GM10248 (cell line): ENCODE data around the gene ACSF3.
A peak's percentile ranks its signal among the peaks of the same experiment; 100 is the strongest.

Experiments
- CTCF ChIA-PET: fragments of 300-600 bp; sonication (Branson Sonifier 250); formaldehyde crosslinking; extraction: SDS; loops from one replicate; lab custom pipeline; 2021; ENCODE audit warnings: antibody characterized with exemption; lab: Yijun Ruan, JAX
- POLR2A ChIA-PET: fragments of 350-650 bp; sonication (Branson Sonifier 250); formaldehyde crosslinking; extraction: SDS; loops from one replicate; lab custom pipeline; 2020; ENCODE audit warnings: antibody characterized with exemption; lab: Yijun Ruan, JAX
- DNase-seq: peaks from one replicate; pipeline ENCODE4 v3.0.0; 2012; ENCODE audit errors: extremely low spot score
- CTCF ChIP-seq: IDR thresholded peaks from 2 replicates; pipeline ENCODE4 v1.5.1; 2012; ENCODE audit warnings: mild to moderate bottlenecking, low read depth; ENCODE audit errors: extremely low read depth, missing control alignments, control extremely low read depth

The ACSF3 gene

GRCh38 chr16:89119661-89120141, 26.0 kb downstream of the ACSF3 start:
- ChIA-PET CTCF (no interaction called here), POLR2A (no interaction called here)
- no peak for DNase-seq
- TF ChIP-seq CTCF: no peak

GRCh38 chr16:89120281-89120680, 26.6 kb downstream of the ACSF3 start:
- ChIA-PET POLR2A (no interaction called here), CTCF (no interaction called here)
- DNase-seq: no peak
- TF ChIP-seq CTCF: no peak

DNA sequence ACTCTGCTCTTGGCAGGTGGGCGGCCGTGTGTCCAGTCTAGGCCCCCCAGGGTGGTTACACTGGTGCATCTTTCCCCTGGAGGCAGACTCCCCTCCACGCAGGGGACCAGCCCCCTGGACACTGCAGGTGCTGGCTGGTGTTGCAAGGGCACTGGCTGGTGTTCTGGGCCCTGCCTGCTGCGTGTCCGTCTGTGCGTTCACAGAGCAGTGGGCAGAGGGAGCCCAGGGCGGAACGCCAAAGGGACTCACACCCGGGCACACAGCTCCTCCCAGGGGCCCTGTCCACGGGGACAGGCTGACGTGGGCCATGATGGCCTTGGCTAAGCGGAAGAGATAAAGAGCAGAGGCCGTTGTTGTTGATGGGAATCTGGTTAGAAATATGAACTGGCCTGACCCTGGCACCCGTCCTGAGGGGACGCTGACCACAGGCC, 27.3 kb downstream of the ACSF3 start:
- TF ChIP-seq CTCF: no peak
- ChIA-PET CTCF (no interaction called here), POLR2A (no interaction called here)
- DNase-seq: no peak

DNA sequence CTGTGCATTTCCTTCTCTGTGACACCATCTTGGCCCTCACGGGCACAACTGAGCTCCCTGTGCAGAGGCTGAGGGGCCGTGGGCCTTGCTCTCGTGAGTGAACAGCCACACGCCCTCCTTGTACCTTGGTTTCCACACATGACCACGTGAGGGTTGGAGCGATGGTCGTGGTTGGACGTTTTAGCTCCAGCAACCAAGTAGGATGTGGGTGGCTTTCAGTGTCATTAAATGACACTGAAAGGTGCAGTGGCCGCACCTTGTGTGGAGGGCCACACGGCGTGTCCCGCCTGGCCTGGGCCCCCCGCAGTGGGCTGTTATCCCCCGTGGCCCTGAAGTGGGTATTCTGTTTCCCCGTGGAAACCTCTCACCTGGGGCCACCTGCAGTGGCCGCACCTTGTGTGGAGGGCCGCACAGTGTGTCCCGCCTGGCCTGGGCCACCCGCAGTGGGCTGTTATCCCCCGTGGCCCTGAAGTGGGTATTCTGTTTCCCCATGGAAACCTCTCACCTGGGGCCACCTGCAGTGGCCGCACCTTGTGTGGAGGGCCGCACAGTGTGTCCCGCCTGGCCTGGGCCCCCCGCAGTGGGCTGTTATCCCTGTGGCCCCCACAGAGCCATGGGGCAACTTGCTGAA, 28.2 kb downstream of the ACSF3 start:
- ChIA-PET CTCF (no interaction called here), POLR2A (no interaction called here)
- no peak for DNase-seq
- TF ChIP-seq CTCF: no peak

GRCh38 chr16:89122322-89122851, 28.7 kb downstream of the ACSF3 start:
- peak; percentile 85 for DNase-seq
- ChIA-PET POLR2A (no interaction called here), CTCF (interaction anchor here (1.3 kb wide), 1 partner anchor 45 kb away, joined by 3 read pairs; no protein-coding TSS in a partner anchor)
- TF ChIP-seq CTCF: no peak

- DNase-seq: no peak
- CTCF ChIA-PET: interaction anchor here (1.3 kb wide), 1 partner anchor 44 kb away, joined by 3 read pairs; no protein-coding TSS in a partner anchor
- TF ChIP-seq CTCF: no peak
- POLR2A ChIA-PET: no interaction called here
Measured at GRCh38 chr16:89123001-89123830, 29.6 kb downstream of the ACSF3 start.
